Islet of Langerhans (tissue), 1 donor: ENCODE measurements around the gene SIGLEC14.

Source experiments
- FAIRE-seq: peaks from one replicate; lab custom pipeline; 2011; peaks lifted over from hg19 to GRCh38; lab: Jason Lieb, UNC

The SIGLEC14 gene

DNA sequence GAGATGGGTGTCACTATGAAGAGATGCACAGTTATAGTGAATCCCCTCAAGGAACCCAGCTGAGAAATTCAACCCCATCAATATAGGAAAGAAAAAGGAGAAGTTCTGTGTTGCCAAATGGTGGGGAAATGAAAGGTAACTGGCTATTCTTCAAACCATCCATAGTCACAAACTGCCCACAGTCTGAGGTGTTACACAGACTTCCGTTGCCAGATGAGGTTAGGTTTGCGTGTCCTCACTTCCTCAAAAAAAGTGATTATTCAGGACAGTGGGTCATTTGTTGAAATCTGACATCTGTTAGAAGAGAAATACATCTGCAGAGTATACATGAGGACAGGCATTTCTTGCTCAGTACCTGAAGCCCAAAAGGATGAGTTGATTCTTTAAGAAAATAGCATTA is 25.4 kb downstream of the SIGLEC14 start:
- FAIRE-seq, result no peak

DNA sequence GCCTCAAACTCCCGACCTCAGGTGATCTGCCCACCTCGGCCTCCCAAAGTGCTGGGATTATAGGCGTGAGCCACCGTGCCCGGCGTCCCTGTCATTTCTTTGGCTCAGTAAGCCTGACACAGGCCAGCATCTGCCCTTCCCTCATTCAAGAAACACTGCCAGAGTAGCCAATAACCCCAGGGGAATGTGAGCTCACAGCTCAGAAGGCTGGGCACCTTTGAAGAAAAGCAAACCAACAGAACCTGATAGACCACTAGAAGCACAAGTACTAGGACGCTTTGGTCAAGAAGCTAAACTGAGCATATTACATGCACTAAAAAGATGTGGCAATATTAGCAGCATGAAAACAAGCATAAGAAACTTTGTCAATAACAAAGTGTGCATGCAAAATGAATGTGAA is 30.6 kb downstream of the SIGLEC14 start:
- no peak for FAIRE-seq

DNA sequence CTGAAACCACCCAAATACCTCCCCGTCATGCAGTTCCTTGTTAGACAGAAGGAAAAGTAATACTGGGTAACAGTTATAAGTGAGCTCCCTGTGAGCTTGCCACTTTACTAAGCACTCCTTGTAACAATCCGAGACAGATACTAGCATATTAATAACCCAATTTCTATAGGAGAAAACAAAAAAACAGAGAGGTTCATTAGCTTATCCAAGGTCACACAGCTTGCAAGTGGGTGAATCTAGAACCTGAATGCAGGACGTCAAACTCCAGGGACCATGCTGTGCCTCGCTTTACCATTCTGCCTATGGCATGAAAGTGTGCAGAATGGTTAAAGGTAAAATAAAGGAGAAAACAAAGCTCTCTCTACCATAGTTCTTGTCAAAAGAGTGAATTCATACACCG is 31.8 kb downstream of the SIGLEC14 start:
- FAIRE-seq, result no peak

DNA sequence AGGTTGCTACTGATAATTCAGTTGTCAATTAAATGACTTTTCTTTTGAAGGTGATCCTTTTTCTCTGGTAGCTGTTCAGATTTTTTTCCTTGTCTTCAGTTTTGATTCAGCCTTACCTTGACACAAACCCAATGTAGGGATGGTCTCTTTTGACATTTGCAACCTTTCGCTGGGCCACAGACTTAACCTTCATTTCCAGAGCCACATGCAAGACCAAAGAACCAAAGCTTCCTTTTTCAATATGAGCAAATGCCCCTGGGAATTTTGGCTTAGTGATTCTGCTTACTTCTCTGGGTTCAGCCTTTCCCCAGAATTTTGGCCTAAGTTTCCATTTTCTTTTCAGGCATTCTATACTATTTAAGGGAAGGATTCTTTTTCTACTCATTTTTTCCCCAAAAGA is 36.0 kb downstream of the SIGLEC14 start:
- FAIRE-seq, result no peak

DNA sequence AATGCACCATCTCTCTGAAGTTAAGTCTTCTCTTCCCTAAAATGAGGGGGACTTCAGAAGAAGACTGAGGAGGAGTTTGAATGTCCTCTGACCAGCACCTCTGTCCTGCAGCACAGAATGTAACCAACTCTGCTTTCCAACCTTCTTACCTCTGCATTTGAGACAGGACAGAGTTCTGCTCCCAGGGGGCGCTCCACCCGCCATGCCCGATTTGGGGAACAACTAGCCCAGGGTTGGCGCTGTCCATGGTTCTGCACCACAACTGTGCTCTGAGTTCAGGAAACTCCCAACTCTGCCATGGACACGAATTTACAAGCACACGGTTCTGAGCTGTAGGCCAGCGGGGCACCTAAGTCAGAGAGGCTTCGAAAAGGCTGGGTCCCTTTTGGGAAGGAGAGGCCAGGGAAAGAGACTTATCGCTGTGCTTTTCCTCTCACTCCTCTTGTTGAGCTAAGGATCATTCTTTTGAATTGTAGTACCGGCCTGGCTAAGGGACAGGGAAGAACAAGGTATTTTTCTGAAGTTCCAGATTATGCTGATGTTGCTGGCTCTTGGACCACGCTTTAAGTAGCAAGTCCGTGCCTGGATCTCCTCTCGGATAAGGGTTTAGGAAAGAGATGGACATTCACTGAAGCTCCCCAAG is 38.6 kb downstream of the SIGLEC14 start:
- no peak for FAIRE-seq

DNA sequence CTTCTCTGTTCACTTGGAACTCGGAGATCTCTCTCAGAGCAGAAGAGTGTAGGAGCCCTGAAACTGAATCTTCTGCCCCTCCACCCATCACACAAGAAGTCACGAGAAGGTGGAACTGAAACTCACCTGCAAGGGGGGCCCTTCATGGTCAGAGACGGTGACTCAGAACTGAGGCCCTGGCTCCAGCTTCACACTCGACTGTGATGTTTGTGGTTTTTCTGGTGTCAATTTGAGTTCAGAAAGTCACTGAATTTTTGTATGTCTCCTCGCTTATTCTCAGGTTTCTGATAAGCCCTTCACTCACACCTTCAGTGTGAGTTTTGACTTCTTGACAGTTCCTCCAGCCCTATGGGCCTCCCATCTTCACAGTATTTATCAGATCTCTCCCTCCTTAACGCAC is 39.5 kb downstream of the SIGLEC14 start:
- no peak for FAIRE-seq

DNA sequence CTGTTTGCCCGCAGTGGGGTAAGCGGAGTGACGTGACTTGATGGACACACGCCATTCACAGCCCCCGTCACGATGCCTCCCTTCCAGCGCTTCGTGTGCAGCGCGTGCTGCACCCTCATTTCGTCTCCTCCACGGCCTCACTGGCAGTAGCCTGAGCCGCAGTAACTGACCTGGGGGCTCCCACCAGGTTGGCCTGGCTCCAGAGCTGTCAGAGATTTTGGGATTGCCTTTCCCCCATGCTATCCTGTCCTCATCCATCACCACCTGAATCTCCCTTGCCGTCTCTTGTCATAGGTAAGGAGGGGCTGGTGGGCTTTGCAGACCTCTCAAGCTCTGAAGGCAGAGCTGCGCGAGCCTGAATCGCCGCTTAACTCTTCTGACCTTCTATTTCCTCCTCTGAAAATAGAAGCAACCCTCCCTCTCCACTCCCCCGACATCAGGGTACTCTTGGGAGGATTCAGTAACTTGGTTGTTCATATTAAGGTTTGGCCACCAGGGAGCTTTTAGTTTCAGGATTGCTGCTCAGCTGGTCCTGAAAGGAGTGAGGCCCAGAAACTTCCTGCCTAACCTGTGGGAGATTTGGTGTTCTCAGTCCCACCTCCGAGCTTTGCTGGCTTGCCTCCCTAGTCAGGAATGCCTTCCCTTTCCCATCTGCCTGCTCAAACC is 44.3 kb downstream of the SIGLEC14 start:
- FAIRE-seq, result no peak

DNA sequence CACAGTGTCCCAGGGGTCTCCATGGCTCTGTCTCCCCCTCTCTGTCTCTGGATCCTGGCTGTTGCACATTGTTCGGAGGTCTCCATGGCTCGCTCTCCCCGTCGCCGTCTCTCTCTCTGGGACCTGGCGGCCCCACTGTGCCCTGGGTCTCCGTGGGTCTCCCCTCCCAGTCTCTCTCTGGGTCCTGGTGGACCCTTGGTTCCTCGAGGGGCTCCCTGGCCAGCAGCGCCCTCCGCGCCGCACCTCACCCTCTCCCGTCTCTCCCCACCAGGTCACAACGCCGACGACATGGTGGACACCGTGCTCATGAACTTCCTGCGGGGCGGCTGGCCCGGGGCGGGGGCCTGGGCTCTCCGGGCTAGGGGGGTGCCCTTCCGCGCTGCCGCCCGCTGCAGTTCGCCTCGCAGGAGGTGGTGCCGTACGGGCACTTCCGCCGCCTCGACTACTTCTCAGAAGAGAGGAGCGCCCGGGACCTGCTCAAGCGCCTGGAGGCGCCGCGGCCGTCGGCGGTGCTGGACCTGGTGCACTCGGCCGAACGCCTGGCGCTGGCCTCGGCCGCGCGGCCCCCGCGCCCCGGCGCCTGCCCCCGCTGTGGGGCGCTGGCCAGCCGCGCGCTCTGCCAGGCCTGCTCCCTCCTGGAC is 45.6 kb downstream of the SIGLEC14 start:
- FAIRE-seq, result no peak

DNA sequence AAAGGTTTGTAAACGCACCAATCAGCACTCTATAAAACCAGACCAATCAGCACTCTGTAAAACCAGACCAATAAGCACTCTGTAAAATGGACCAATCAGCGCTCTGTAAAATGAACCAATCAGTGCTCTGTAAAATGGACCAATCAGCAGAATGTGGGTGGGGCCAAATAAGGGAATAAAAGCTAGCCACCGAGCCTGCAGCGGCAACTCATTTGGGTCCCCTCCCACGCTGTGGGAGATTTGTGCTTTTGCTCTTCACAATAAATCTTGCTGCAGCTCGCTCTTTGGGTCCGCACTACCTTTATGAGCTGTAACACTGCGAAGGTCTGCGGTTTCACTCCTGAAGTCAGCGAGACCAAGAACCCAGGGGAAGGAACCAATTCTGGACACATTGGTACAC is 47.5 kb downstream of the SIGLEC14 start:
- no peak for FAIRE-seq

DNA sequence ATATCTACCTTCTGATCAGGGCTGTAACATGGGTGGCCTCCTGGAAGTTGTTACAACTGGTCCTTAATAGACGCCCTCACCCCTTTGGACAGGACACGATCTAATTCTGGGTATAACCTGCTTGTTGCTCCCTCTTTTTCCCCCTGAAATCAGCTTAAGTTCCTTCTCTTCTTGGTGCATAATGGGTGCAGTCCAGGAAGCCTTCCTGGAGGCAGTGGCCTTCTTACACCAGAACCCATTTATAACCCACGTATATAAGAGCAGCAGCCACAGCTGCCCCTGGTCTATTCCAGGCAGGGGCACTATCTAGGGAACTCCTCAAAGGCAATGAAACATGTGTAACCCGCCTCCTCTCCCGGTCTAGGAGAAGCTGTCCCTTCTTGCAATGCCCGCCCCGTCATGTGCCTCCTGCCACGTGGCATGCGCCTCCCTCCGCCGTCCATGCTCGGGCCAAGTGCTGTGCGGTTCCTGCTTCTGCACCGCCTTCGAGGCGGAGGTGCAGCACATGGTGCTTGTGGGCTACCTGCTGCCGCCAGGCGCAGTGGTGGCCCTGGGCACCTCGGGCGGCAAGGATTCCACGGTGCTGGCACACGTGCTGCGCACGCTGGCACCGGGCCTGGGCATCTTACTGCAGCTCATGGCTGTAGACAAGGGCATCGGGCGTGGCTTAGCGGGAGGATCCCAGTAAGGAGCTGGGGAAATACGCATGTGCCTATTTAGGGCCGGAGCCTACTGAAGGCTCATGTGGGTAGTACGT is 48.3 kb downstream of the SIGLEC14 start:
- FAIRE-seq, result no peak

DNA sequence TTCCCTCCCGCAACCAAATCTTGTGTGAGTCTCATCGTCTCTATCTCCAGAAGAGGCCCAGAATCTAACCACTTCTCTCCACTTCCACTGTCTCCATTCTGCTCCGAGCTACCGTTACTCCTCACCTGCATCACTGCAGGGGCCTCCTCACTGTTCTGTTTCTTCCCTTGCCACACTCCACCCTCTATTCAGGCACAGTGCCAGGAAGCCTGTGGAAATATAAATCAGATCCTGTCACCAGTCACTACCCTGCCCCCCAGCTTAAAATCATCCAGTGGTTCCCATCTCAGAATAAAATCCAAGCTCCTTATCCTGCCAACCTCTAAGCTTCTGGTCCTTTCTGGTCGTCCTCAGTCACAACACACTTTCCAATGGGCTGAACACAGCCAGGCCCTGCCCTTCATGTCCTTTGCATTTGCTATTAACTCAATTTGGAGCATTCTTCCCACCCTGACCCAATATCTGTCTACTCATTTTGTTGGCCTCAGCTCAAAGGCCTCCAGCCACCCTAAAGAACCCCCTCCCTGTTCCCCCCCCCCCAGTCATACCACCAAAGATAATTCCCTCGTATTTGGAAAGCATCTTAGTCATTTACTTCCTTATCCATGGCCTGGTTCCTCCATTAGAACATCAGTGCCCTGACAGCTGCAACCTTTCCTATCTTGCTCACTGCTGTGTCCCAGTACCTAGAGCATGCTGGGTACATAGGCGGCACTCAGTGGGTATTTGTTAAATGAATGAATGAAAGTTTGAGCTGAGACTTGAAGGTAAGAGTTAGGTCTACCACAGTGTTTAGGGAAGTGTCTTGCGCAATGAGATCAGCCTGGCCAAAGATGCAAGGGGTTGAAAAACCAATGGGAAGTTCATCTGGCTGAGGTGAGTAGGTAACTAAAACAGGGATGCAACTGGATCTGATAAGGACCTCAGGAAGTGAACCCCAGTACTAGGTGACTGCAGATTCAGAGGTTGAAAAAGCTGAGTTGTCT is 51.1 kb downstream of the SIGLEC14 start:
- no peak for FAIRE-seq

DNA sequence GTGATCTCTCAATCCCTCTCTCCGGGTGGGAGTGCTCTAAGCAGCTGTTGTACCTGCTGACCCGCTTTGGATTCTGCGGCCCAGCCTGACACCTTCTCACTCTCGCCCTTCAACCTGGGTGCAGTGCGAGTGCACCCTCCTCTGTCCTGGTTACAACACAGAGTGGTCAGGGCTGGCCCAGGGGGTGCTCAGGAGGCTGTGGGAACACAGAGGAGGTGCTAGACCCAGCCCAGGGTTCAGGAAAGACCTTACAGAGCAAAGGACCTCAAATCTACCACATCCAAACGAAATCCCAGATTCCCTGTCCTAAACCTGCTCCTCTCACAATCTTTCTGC is 51.9 kb downstream of the SIGLEC14 start:
- no peak for FAIRE-seq

DNA sequence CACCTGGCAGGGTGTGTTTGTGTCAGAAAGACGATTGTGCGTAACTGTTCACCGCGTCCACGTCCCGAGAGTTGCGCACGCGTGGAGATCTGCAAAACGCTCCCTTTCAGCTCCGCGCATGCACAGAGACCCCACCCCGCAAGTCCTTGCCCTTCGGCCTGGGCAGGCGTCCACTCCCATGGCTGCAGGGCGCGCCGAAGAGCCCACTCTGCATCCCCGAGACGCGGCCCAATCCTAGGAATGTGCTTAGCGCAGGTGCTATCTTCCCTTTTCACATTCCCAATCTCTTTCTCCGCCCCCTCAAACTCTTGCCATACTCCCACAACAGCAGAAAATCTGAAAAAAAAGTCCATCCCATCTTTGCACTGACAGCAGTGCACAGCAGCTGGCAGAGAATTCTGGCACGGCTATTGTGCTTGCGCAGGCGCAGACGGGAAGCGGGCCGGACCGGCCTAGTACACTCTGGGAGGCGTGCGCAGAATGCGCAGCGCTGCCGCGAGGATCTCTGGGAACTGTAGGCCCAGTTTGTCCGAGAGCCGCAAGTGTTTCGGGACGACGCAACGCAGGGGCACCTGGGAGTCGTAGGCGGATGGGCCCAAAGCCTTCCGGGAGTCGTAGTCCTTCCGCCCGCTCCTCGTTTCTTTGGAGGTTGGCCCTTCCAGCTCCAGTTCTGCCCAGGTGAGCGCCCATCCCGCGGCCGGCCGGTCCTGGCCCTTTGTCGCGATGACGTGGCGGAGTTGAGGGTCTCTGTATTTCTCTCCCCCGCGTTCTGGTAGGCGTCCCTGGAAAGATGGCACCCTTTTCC is 52.5 kb downstream of the SIGLEC14 start:
- peak; percentile 94 for FAIRE-seq

DNA sequence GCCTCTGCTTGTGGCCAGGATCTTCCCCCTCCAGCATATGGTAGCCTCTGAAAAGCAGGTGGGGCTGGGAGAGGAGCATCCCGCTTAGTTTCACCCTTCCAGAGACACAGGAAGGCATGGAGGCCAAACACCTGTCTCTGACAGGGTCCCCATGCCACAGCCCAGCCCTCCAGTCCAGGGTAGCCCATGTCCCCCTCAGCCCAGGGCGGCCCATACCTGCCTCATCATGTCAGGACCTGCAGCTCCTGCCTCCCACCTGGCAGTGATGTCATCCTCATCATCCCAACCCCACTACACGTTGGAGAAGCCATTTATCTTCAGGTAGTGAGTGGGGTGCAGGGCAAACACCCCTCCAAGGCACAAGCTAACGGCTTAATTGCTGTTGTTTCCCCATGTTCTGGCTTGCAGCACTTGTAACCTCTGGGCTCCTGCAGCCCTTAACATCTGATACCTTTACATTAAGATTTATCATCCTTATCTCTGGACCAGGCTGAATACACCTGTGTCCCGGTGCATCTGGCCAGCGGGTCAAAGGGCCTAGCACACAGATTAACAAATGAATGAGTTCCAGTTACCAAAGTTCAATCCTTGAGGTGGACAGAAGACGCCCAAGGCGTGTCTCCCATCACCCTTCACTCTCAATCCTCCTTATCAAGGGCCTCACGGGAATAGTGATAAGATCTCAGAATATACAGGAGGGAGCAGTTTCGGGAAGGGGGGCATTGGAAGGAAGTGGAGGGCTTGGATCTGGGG is 53.3 kb downstream of the SIGLEC14 start:
- FAIRE-seq, result no peak
